Dermis microvascular lymphatic vessel endothelial cell (primary cell): Measurements from ENCODE around the gene CACNB4. TPM values are rescaled to one million over a fixed set of nuclear protein-coding genes. Genes with fewer than 3 reads are reported as not detected.
A peak's percentile ranks its signal among the peaks of the same experiment; 100 is the strongest.

Experiments
- DNase-seq, 2 donors: peaks; one replicate each; pipeline versions ENCODE4 v3.0.0 to v3.0.0-alpha.2; 2010; ENCODE audit warnings: low read depth in 2 of 2
- total RNA-seq: library from RNA; depleted of rRNA; stranded (reverse); fragments of >200 nt; gene quantifications from 2 replicates; pipeline ENCODE4 v1.2.1, GENCODE V29; 2014

The CACNB4 gene
- total RNA-seq, 1 donor from 2014 or later: under 0.01 TPM

DNA sequence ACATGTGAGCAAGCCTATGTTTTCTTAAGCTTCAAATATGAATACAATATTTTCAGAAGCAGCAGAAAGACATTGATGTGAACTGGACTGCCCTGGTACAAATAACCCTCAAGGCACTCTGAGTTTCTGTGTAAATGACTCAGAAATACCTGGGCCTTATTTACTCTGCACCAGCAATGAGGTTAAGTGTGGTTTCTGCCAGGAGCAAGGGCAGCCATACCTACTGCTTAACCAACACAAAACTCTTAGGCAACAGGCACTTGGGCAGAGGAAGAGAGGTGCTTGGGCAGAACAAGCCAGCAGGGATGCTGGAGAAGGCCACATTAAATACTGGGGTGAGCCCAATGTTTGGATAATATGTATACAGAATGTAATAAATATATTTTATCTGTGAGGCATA is 241.2 kb downstream of the CACNB4 start:
- DNase-seq: no peak

GRCh38 chr2:151855111-151855510 is 243.7 kb downstream of the CACNB4 start:
- no peak for DNase-seq

GRCh38 chr2:151853070-151853758 is 245.6 kb downstream of the CACNB4 start:
- DNase-seq: peak in 1 of 2 donors; percentile 54

GRCh38 chr2:151852260-151853069 is 246.4 kb downstream of the CACNB4 start:
- DNase-seq: no peak

- no peak for DNase-seq
These were observed 247.1 kb downstream of the CACNB4 start for GRCh38 chr2:151851761-151852160.

GRCh38 chr2:151849413-151850010 is 249.3 kb downstream of the CACNB4 start:
- DNase-seq: no peak

GRCh38 chr2:151845884-151846283 is 253.0 kb downstream of the CACNB4 start:
- no peak for DNase-seq

DNA sequence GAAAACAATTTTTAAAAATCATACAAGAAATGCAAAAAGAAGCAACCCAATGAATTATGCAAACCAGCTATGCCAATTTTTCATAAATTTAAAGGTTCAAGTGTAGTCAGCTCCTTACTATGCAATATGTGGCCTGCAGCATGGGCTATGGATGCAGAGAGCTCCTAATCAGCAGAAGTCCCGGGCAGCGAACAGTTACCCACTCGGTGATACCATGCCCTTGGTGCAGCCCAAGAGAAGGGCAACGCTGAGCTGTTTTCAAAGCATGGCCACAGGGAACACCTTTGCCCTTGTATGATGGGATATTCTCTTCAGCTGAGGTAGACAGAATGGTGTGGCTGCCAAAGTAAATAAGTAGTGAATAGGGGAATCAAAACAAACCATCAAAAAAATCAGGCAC is 253.4 kb downstream of the CACNB4 start:
- DNase-seq: no peak

- peak in 1 of 2 donors; percentile 80 for DNase-seq
These were observed 254.5 kb downstream of the CACNB4 start for GRCh38 chr2:151844211-151844896.

GRCh38 chr2:151843691-151844061 is 255.2 kb downstream of the CACNB4 start:
- peak in 1 of 2 donors; percentile 38 for DNase-seq

DNA sequence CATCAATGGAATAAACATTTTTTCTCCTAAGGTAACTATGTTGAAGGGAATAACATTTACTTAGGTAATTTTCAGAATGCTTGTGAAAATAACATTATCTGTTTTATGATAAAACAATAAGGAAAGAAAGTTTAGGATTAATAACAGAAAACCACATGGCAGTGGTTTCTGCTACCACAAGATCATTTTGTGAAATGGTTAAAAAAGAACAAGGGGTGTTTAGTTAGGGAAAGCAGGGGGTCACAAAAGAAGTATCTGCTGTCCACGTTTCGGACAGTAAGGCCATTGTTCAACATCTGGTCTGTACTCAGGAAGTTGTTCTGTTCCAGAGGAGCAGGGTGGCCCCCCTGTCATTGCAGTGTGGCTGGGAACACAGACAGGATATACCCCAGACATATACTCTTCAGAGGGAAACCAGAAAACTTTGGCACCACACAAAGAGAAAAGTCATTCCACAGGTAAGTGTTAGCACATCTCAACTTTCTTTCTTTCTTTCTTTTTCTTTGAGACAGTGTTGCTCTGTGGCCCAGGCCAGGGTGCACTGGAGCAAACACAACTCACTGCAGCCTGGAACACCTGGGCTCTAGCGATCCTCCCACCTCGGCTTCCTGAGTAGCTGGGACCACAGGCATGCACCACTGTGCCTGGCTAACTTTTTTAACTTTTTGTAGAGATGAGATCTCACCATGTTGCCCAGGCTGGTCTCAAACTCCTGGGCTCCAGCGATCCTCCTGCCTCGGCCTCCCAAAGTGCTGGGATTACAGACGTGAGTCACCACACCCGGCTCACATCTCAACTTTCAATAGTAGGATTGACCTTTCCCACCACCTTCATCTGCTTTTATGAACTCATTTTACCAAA is 255.8 kb downstream of the CACNB4 start:
- peak in 1 of 2 donors; percentile 32 for DNase-seq

DNA sequence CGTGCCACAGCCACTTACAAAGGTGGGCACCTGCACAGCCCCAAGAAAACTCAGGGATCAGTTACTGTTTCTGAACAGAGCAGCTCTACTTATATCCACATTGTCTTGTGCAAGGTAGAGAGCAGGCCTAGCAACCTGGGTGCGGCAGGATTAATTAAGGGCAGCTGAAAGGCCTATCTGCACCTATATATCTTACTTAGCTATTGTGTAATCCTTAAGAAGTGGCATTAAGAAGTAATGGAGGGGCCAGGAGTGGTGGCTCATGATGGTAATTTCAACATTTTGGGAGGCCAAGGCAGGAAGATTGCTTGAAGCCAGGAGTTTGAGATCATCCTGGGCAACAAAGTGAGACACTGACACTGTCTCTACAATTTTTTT is 257.8 kb downstream of the CACNB4 start:
- no peak for DNase-seq

DNA sequence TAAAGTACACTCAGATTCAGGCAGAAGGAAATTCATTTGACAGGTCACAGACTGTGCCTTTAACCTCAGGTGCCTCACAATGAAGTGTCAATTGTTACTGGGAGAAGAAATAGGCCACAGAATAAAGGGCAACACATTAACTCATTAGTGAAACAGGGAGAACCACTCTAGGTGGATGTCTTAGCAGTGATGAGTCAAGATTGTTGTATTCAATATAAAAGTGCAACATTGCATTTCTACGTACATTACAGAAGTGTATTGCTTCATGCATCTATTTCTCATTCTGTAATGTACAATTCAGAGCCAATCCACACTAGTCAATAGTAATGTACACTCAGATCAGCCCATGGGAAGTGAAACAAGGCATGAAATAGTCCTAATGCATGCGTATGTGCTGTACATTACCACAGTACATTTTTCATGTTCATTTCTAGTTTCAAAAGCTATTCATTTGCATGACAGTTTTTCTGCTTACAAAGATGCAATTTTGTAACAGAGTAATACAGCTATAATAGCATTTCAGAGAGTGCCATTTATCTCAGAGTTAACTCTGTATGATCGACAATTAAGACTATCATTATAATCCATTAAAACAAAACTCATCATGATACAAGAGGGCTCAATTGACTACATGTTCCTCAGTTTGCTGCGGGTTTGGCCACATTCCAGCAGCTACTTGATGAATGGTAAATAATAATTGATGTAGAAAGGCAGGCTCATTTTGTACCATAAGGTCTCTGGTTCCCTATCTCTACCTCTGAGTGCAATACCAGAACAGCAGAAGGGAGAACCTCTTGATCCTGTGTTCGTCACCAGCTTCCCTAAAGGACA is 258.4 kb downstream of the CACNB4 start:
- no peak for DNase-seq

DNA sequence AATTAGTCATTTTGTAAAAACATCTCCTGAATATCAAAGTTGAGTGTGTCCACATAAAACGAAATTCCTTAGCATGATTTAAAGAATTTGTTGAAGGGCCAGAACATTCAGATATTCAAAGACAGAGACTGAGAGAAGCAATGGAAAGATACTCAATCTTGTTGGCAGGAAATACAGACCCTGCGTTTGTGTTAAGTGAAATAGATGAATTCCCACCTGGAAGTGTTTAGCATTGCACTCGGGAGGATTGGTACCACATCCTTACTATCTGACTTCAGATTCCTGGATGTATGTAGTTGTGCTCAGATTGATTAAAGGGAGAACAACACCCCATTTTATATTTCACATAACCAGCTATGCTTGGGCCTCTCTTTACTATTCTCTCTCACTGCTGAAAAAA is 260.9 kb downstream of the CACNB4 start:
- no peak for DNase-seq

DNA sequence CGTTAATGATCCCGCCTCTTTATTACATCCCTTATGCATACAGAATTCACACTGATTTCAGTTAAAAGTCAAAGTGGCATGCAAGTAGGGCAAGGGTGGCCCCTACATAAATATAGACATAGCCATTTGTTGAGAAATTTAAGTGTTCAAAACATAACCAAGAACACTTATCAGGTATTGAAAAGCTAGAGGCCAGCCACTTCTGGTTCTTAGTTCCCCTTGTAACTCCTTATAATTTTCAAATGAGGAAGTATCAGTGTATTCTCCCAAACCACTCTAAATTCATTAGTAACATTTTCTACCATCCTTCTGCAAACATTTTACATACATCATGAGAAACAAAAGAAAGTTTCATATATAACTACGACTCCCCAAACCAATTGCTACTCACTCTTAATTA is 264.9 kb downstream of the CACNB4 start:
- DNase-seq: no peak

GRCh38 chr2:151830961-151831360 is 267.9 kb downstream of the CACNB4 start:
- DNase-seq: no peak

DNA sequence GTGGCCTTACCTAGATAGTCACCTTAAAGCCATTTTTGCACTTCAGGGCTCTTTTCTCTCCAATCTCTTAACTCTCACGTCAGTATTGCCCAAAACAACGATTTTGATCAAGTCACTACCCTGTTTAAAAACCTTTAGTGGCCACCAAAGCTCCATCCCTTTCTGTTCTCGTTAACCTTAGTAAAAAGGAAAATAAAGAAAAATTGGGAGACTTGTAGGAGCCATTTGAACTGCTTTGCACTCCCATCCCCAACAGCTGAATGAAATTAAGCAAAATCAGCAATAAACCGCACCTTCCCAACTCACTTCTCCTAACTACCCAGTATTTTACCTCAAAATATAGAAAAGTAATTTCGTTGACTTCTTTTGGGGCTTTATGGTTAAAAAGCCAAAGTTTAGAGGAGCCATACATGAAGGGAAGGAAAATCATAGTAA is 269.9 kb downstream of the CACNB4 start:
- DNase-seq: no peak

DNA sequence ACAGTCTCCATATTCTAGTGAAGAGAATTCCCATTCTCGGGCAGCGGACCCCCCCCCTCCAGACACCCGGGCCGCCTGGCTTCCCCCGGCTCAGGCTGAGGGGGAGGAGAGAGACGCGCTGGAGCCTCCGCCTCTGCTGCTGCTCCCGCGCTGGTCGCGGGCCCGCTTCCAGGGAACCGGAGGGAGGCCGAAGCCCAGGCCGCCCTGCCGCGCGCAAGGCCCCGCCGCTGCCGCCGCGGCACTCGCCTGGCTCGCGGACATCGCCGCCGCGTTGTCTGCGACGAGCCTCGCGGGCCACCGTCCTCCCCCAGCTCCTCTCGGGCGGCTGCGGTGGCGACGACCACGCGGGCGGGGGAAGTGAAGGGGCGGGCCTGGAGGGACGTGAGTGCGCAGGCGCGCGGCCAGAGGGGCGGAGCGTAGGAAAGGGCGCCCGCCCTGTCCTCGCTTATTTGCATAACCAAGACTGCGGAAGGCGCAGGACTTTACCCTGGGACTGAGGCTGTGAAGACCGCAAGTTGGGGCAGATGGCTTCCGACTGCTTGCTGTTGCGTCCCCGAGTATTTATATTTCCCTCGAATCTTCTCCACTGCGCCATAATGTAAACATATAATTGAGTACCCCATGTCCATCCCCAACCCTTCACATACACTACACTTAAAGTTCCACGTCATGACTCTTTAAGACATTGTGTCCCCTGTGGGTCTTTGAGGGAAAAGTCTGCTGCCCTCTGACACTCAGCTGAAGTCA is 270.5 kb downstream of the CACNB4 start, which contains the start of gene ARL5A:
Gene ARL5A, minus strand, starts transcription at position 279 of the 747 bp plus-strand sequence. Its CDS starts 245 bp downstream, at position 34.
- DNase-seq: peak; percentile 86 to 97

GRCh38 chr2:151827564-151828142 is 271.2 kb downstream of the CACNB4 start:
- peak in 1 of 2 donors; percentile 56 for DNase-seq
